ENCODE results near the gene CDK5RAP2.

Gene CDK5RAP2

GRCh38 chr9:120377268-120378159, 202.5 kb downstream of the CDK5RAP2 start:
- DNase-seq: no peak

- DNase-seq: no peak
These were observed 203.9 kb downstream of the CDK5RAP2 start for GRCh38 chr9:120376101-120376500.

- no peak for DNase-seq
These were observed 204.7 kb downstream of the CDK5RAP2 start for GRCh38 chr9:120375316-120375715.

GRCh38 chr9:120374817-120375216, 205.2 kb downstream of the CDK5RAP2 start:
- no peak for DNase-seq

GRCh38 chr9:120374239-120374638, 205.7 kb downstream of the CDK5RAP2 start:
- DNase-seq: no peak

GRCh38 chr9:120372040-120372439, 207.9 kb downstream of the CDK5RAP2 start:
- DNase-seq: no peak

- DNase-seq: no peak
These were observed 210.3 kb downstream of the CDK5RAP2 start for GRCh38 chr9:120369608-120370220.

GRCh38 chr9:120368799-120369198, 211.2 kb downstream of the CDK5RAP2 start:
- no peak for DNase-seq

- DNase-seq: no peak
These were observed 213.3 kb downstream of the CDK5RAP2 start for GRCh38 chr9:120366644-120367019.

GRCh38 chr9:120365386-120365785, 214.6 kb downstream of the CDK5RAP2 start:
- no peak for DNase-seq

GRCh38 chr9:120363697-120364096, 216.3 kb downstream of the CDK5RAP2 start:
- DNase-seq: no peak

GRCh38 chr9:120362446-120362845, 217.5 kb downstream of the CDK5RAP2 start:
- no peak for DNase-seq

GRCh38 chr9:120361551-120361950, 218.4 kb downstream of the CDK5RAP2 start:
- no peak for DNase-seq

GRCh38 chr9:120360510-120360909, 219.5 kb downstream of the CDK5RAP2 start:
- no peak for DNase-seq

- DNase-seq: no peak
These were observed 219.9 kb downstream of the CDK5RAP2 start for GRCh38 chr9:120360046-120360445.

- no peak for DNase-seq
These were observed 221.1 kb downstream of the CDK5RAP2 start for GRCh38 chr9:120358877-120359276.

- DNase-seq: no peak
These were observed 226.5 kb downstream of the CDK5RAP2 start for GRCh38 chr9:120353506-120353905.

- DNase-seq: no peak
These were observed 228.9 kb downstream of the CDK5RAP2 start for GRCh38 chr9:120351106-120351505.

GRCh38 chr9:120350596-120350995, 229.4 kb downstream of the CDK5RAP2 start:
- DNase-seq: no peak

GRCh38 chr9:120348951-120349429, 231.0 kb downstream of the CDK5RAP2 start:
- no peak for DNase-seq

GRCh38 chr9:120345379-120345778, 234.6 kb downstream of the CDK5RAP2 start:
- no peak for DNase-seq

GRCh38 chr9:120344230-120344629, 235.7 kb downstream of the CDK5RAP2 start:
- DNase-seq: no peak

- no peak for DNase-seq
These were observed 236.6 kb downstream of the CDK5RAP2 start for GRCh38 chr9:120343416-120343815.

Measured in DMS79 (cell line).